Nasal cavity respiratory epithelium epithelial cell of viscerocranial mucosa (primary cell): Measurements from ENCODE around the gene PPBP. TPM values are rescaled to one million over a fixed set of nuclear protein-coding genes. Genes with fewer than 3 reads are reported as not detected.

Experiments
- total RNA-seq: library from RNA; depleted of rRNA; stranded (reverse); fragments of >200 nt; gene quantifications from 2 replicates; pipeline ENCODE4 v1.2.3, GENCODE V29; 2014

Gene PPBP, protein sequence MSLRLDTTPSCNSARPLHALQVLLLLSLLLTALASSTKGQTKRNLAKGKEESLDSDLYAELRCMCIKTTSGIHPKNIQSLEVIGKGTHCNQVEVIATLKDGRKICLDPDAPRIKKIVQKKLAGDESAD
- total RNA-seq: 6.2 TPM in 1 of 2 replicates, not detected in the other

GRCh38 chr4:73988061-73988460 lies at the start of gene PPBP:
Gene PPBP, minus strand, starts transcription at chr4:73988190. Its CDS starts 87 bp downstream, at chr4:73988103.

DNA sequence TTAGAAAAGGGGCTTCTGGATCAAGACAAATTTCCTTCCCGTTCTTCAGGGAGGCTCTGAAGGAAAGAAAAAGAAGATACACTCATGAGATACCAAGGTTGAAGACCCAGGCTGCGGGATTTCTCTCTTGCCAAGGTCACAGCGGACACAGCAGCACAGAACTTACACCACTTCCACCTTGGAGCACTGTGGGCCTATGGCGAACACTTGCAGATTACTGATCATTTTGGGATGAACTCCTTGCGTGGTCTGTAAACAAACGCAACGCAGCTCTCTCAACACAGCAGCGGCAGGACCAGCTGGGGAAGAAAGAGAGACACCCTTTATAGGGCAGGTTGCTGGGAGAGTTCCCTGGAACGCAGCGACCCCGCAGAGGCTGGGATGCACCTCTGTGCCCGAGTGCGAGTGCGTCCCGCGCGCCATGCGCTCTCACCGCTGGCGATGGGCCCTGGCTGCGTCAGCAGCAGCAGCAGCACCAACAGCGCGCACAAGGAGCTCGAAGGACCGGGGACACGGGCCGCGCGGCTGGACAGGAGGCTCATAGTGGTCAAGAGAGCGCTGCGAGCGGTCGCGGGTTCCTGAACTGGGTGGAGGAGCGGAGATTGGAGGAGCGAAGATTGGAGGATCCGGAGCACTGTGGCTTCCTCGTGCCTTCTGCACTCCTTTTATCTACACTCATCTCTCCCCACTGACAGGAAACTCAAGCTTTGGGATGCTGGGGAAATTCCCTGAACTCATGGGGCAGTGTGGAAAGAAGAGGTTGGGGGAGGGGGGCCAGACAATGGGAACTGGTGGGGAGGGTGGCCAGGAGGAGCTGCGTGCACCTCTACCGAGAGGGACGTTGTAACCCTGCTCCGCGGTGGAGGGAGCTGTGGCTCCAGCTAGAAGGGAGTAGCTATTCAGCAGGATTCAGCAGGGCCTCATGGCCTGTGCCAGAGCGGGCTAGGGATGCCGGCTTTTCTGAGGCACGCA lies 10.3 kb upstream of the PPBP start, which contains the start of gene CXCL5:
Gene CXCL5, minus strand, starts transcription at position 638 of the 972 bp plus-strand sequence. Its CDS starts 96 bp downstream, at position 542.

Other genes starting within 250 kb of the PPBP start
- 8.5 and 29.0 TPM in 2 replicates for gene CXCL8, start 247.6 kb downstream of the PPBP start, total RNA-seq
- 0.78 TPM in 1 of 2 replicates, not detected in the other for gene CXCL6, start 151.5 kb downstream of the PPBP start, total RNA-seq
- gene PF4V1, start 134.9 kb downstream of the PPBP start, total RNA-seq: not detected in 2 replicates
- 4.1 and 88.6 TPM in 2 replicates for gene CXCL1, start 118.8 kb downstream of the PPBP start, total RNA-seq
- not detected in 2 replicates for gene PF4, start 6.2 kb downstream of the PPBP start, total RNA-seq
- gene CXCL5, start 10.5 kb upstream of the PPBP start, total RNA-seq: 1.6 and 2.1 TPM in 2 replicates
- gene CXCL3, start 50.5 kb upstream of the PPBP start, total RNA-seq: 3.3 and 3.8 TPM in 2 replicates
- gene CXCL2, start 111.0 kb upstream of the PPBP start, total RNA-seq: 30.8 and 56.2 TPM in 2 replicates
- gene MTHFD2L, start 169.9 kb upstream of the PPBP start, total RNA-seq: 27.1 and 47.8 TPM in 2 replicates